HG03469 (cell line): ENCODE measurements around the gene MAP3K5.

ENCODE experiments used
- ATAC-seq: cut with Tn5 transposase; IDR thresholded peaks from one replicate; pipeline ENCODE4 v1.9.1; 2021; ENCODE audit warnings: mild to moderate bottlenecking, moderate library complexity, moderate number of reproducible peaks; ENCODE audit not compliant: unreplicated experiment

Gene MAP3K5

GRCh38 chr6:136750696-136751521 lies 41.4 kb downstream of the MAP3K5 start:
- no peak for ATAC-seq

GRCh38 chr6:136749359-136749997 lies 42.8 kb downstream of the MAP3K5 start:
- ATAC-seq = no peak

DNA sequence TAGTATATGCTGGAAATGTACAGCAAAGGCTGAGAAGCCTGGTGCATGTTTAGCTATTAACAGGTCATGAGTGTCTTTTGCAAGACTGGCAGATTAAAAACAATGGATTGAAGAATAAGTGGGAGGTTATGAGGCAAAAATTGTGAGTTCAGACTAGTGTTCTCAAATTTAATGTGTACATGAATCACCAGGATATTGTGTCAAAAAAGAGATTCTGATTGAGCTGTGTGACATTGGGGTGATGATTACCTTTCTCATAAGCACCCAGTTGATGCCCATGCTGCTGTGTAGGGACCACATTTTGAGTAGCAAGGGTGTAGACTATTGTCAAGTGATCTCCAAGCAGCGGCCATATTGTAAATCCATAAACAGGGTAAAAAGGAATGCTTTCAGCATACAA lies 44.8 kb downstream of the MAP3K5 start:
- ATAC-seq = no peak

- no peak for ATAC-seq
Observed at GRCh38 chr6:136745300-136745699, 47.0 kb downstream of the MAP3K5 start.

GRCh38 chr6:136744889-136745288 lies 47.4 kb downstream of the MAP3K5 start:
- ATAC-seq = no peak

- no peak for ATAC-seq
Observed at GRCh38 chr6:136742125-136742524, 50.2 kb downstream of the MAP3K5 start.

DNA sequence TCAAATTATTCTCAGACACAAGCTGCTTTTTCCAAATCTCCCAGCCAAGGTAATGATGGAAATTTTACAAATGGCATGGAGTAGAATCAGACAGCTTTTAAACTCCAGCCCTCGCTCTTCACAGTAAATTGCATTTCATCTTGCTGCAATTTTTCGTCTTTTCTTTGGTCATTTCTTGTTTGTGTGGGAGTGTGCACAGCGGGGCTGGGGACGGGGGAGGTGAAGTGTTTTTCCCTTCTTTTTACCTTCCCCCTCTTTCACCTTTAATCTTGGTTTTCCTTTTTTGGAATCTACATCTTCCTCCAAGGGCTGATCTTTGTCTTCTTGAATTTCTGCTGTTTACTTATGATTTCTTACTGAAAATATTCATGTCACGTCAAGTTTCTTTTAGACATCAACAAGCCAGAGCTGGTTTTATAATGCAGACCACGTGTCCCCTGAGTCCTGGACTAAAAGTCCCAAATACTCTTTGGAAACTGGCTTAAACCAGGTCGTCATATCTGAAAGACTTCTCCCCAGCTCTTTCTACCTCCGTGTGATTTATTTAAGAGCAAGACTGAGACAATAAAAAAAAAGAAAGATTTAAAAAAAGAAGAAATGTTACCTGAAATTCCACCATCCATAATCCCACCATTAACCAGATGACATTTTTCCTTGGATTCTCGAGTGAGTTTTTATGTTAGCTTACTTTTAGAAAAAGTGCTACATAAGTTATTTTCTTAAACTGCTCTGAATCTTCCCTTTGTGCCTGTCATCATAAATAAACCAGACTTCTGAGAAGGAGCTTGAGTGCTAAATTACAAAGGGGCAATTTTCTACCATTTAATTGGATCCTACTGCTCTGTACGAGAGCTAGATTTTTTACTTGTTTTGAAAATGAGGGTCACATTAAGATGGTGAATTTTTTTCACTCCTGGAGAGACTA lies 52.0 kb downstream of the MAP3K5 start:
- no peak for ATAC-seq

DNA sequence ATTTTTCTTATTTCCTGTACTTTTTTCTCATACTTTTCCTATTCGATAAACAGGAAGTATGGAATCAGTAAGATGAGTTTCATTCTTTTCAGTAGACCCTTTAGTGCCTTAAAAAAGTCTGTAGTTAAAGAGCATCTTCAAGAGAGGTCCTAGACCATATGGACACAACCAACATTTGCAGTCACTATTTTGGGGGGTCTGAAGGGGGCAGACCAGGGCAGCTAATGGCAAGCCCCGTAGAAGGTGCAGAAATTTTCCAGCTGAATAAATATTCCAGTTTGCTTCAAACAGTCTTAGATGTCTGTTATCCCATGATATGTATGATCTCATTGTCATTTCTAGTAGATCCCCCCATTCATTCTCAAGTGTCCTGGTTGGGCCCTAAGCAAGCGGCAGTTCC lies 52.8 kb downstream of the MAP3K5 start:
- no peak for ATAC-seq

GRCh38 chr6:136739071-136739470 lies 53.2 kb downstream of the MAP3K5 start:
- no peak for ATAC-seq

GRCh38 chr6:136738692-136739057 lies 53.6 kb downstream of the MAP3K5 start:
- ATAC-seq = no peak

DNA sequence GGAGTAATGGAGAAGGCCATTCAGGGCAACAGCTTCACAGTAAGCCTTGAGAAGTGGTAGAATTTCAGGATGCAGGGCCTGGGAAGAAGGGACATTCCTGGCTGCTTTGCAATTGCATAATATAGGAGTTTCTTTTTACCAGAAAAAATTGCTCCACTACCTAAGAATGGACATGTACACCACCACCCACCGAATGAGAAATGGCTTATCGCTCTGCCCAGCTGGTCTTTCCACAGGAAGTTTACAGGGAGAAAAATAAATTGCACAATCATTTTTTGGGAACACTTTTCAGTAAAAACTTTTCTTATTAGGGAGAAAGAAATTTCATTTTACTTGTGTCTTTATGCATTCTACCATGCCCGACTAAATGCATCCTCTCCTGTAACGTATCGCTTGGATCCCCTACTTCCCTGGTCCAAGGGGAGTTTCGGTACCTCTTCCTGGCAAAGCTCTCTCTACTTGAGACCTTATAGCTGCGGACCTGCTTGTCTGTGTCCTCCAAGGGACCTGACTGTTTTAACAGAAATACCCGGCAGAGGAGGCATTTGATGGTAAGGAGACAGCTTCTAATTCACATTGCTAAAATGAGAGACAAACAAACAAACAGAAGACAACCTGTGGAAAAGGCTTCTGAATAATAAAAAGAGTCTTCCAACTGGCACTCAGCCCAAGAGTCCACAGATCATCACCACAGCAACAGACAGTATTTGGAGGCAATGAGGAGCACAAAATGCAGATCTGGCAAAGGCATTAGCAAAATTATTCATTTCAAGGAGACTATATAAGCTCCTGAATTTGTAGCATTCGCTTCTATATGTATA lies 54.2 kb downstream of the MAP3K5 start:
- no peak for ATAC-seq

DNA sequence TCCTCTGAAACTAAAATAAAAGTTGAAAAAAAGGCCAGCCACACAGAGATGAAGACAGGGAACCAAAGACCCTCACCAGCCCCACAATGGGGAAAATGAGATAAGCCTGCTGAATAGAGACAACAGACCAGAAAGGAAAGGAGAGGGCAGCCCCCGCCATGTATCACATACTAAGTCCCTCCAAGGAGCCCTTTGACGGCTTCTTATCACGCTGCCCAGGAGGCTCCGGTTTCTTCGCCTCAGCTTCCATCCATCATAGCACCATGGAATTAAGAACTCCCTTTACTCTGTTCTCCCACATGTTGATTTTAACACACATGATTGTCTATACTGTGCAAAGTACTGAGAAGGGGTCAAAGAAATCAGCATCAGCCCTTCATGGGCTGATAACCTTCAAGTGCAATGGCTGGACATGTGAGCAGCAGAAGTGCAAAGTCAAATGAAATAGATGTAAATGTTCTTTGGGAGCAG lies 54.9 kb downstream of the MAP3K5 start:
- no peak for ATAC-seq

GRCh38 chr6:136736281-136736960 lies 55.9 kb downstream of the MAP3K5 start:
- no peak for ATAC-seq

DNA sequence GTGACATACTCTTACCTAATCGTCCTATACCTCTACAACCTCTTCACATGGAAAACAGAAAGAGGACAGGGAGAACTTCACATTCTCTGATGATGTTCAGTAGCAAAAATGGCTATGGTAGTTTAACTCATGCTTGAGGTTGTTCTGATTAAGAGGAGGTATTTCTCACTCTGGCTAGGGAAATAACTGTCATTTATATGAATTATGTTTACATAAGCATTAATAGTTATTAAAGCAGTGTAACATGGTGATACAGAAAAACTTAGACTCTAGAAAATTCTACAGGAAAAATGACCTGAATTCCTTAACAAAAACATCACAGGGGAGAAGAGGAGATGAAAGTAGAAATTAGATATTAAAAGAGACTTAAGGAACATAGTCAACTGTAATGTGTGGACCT lies 57.3 kb downstream of the MAP3K5 start:
- no peak for ATAC-seq

GRCh38 chr6:136732889-136733288 lies 59.4 kb downstream of the MAP3K5 start:
- ATAC-seq = no peak

DNA sequence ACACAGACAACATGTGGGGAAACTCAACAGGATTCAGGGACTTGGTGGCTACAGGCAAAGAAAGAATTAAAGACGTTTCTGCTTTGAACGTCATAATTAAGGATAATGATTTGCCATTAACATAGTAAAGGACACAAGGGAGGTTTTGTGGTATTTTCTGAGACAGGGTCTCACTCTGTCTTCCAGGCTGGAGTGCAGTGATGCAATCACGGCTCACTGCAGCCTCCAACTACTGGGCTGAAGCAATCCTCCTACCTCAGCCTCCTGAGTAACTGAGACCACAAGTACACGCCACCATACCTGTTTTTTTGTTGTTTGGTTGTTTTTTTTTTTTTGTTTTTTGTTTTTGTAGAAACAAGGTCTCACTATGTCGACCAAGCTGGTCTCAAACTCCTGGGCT lies 62.4 kb downstream of the MAP3K5 start:
- ATAC-seq = no peak

DNA sequence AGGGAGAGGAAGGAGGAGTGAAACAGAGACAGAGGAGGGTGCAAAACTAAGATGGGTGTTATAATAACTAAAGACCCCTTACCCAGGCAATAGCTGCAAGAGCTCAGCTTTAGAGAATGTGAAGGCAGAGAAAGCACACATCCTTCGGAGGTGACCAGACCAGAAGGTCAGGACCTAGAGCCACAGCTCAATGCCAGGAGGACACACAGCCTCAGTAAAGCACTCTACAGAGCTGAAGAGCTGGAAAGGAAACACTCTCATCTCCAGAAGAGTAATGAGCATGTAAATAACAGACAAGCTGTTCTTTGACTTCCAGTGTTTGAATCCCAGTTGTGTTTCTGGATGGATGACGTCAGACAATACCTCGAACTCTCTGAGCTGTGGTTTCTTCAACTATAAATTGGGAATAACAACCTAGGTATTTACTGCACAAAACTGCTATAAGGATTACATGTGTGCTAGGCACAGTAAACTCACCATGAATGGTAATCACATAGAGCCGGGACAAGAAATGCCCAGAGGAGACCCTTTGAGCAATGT lies 63.2 kb downstream of the MAP3K5 start:
- ATAC-seq = no peak

- no peak for ATAC-seq
Observed at GRCh38 chr6:136728033-136728939, 64.0 kb downstream of the MAP3K5 start.
